ENCODE data around the gene NAT10. TPM values are rescaled to one million over a fixed set of nuclear protein-coding genes. Genes with fewer than 3 reads are reported as not detected.

Gene NAT10
- total RNA-seq, 1 experiment from 2014 or later, result 103 TPM

GRCh38 chr11:34161812-34162492 is 56.5 kb downstream of the NAT10 start:
- Mint-ChIP-seq H3K36me3 (ENCODE audit: insufficient read depth in 1 of 3, low read depth in 3 of 3) (0 out of 7 replicates have a peak, but pooled peaks cover 0 to 5% (median 0%) of the 10 kb centered on the region in 3 experiments), H3K4me3 (no peak overlapping the region), H3K9me3 (no peaks in the 10 kb centered on the region), H3K27me3 (ENCODE audit: low read depth) (no peaks in the 10 kb centered on the region), H3K27ac (no peak overlapping the region), H3K4me1 (no peaks in the 10 kb centered on the region)
- WGBS (ENCODE audit: extremely low coverage, insufficient read length, low lambda C conversion rate), result no CpG with 5 or more reads among the region's 18 CpGs
- no peak overlapping the region for H3K9ac ChIP-seq (ENCODE audit: extremely low read depth, insufficient read length, low read length)
- H4K8ac ChIP-seq (replicated peaks; ENCODE audit: insufficient read length, low read depth, low read length), result no peak overlapping the region
- no peak overlapping the region for H3T11ph ChIP-seq (ENCODE audit: low read length)
- no peak overlapping the region for H4K5ac ChIP-seq (ENCODE audit: insufficient read length, low read depth, low read length)
- H3K14ac ChIP-seq (ENCODE audit: insufficient read depth, low read length), result no peak overlapping the region
- H2BK120ac ChIP-seq (ENCODE audit: low read depth, low read length, poor library complexity, severe bottlenecking), result no peak overlapping the region
- no peaks in the 10 kb centered on the region for H3K79me1 ChIP-seq (ENCODE audit: insufficient read depth, low read depth, low read length, poor library complexity, severe bottlenecking)
- H3K27me3 ChIP-seq (ENCODE audit: insufficient read depth, low read length), result no peaks in the 10 kb centered on the region
- no peak overlapping the region for H2BK12ac ChIP-seq (ENCODE audit: insufficient read length, low read depth, low read length)
- H2BK20ac ChIP-seq (ENCODE audit: low read depth, low read length, poor library complexity, severe bottlenecking), result no peak overlapping the region
- DNase-seq, result no peak
- H3K56ac ChIP-seq (ENCODE audit: insufficient read length, low read depth, low read length), result no peak overlapping the region
- H3K4ac ChIP-seq (ENCODE audit: low read depth, low read length), result no peak overlapping the region
- H3K4me1 ChIP-seq (ENCODE audit: insufficient read depth, low read length), result no peaks in the 10 kb centered on the region
- no peak overlapping the region for H3K27ac ChIP-seq (ENCODE audit: insufficient read length, low read depth, low read length)
- no peaks in the 10 kb centered on the region for H3K23me2 ChIP-seq (ENCODE audit: insufficient read length, low read depth, low read length, poor library complexity, severe bottlenecking)
- H3K23ac ChIP-seq (ENCODE audit: insufficient read length, low read depth, low read length), result no peak overlapping the region
- H3K4me2 ChIP-seq (ENCODE audit: insufficient read depth, insufficient read length, low read length), result no peak overlapping the region
- no peak overlapping the region for H3K18ac ChIP-seq (ENCODE audit: insufficient read length, low read depth, low read length)
- H2AK5ac ChIP-seq (ENCODE audit: insufficient read length, low read length), result no peak overlapping the region
- H3K9me3 ChIP-seq (ENCODE audit: control insufficient read depth, low read depth, low read length), result no peaks in the 10 kb centered on the region
- H2BK15ac ChIP-seq (ENCODE audit: low read depth, low read length), result no peak overlapping the region
- no peak overlapping the region for H2AFZ ChIP-seq (ENCODE audit: low read length)
- H4K20me1 ChIP-seq (ENCODE audit: control insufficient read depth, insufficient read depth, insufficient read length), result no peaks in the 10 kb centered on the region
- H4K91ac ChIP-seq (ENCODE audit: insufficient read length, low read depth, low read length), result no peak overlapping the region
- no peaks in the 10 kb centered on the region for H3K79me2 ChIP-seq (ENCODE audit: insufficient read depth, low read length)
- no peak for TF ChIP-seq CTCF (conservative IDR thresholded peaks at IDR 0.05)
- no peak overlapping the region for H2BK5ac ChIP-seq (ENCODE audit: insufficient read length, low read length)

All from H9 (cell line).